ENCODE results near the gene TRAPPC4.

DNA sequence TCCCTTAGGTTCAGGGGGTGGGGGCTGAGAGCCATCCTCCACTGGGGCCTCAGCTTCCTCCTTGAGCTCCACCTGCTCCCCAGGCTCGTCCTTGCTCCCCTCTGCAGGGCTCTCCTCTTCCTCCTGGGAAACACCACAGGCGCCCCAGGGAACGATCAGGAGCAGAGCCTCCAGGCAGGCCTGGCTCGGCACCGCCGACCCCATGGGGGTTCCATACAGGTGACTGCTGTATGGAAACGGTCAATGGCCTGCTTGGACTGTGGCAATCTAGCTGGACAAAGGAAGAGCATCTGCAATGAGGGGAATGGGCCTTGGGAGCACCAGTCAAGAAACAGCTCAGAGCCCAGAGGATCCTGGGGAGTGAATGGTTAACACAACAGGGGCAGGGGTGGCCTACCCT lies 30.5 kb downstream of the TRAPPC4 start:
- TF ChIP-seq EZH2 (IDR thresholded peaks at IDR 0.05; ENCODE audit: borderline replicate concordance) = no peak
- TF ChIP-seq, protein P1, sequence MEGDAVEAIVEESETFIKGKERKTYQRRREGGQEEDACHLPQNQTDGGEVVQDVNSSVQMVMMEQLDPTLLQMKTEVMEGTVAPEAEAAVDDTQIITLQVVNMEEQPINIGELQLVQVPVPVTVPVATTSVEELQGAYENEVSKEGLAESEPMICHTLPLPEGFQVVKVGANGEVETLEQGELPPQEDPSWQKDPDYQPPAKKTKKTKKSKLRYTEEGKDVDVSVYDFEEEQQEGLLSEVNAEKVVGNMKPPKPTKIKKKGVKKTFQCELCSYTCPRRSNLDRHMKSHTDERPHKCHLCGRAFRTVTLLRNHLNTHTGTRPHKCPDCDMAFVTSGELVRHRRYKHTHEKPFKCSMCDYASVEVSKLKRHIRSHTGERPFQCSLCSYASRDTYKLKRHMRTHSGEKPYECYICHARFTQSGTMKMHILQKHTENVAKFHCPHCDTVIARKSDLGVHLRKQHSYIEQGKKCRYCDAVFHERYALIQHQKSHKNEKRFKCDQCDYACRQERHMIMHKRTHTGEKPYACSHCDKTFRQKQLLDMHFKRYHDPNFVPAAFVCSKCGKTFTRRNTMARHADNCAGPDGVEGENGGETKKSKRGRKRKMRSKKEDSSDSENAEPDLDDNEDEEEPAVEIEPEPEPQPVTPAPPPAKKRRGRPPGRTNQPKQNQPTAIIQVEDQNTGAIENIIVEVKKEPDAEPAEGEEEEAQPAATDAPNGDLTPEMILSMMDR (IDR thresholded peaks at IDR 0.05; ENCODE audit: poor library complexity) = no peak

Data from hepatocyte (in vitro differentiated cells).